Measurements from ENCODE around the gene PSAP.
"Not testable (repeated sequence)": the region's sequence is repeated elsewhere in the genome, so short reads cannot be mapped to it uniquely, and the experiment has no call there.

The PSAP gene

GRCh38 chr10:71880425-71881306, 29.6 kb upstream of the PSAP start:
- TF ChIP-seq CTCF (IDR thresholded peaks at IDR 0.05; ENCODE audit: control insufficient read depth, extremely low read depth, insufficient read depth) = no peak
- H3K4me3 ChIP-seq (ENCODE audit: low read depth, low read length) = no peak overlapping the region
- no peak for DNase-seq (ENCODE audit: low read depth)

- DNase-seq (ENCODE audit: low read depth) = no peak
- TF ChIP-seq CTCF (IDR thresholded peaks at IDR 0.05; ENCODE audit: control insufficient read depth, extremely low read depth, insufficient read depth) = no peak
- H3K4me3 ChIP-seq (ENCODE audit: low read depth, low read length) = no peak overlapping the region
These were observed 27.4 kb upstream of the PSAP start for GRCh38 chr10:71878327-71879034.

DNA sequence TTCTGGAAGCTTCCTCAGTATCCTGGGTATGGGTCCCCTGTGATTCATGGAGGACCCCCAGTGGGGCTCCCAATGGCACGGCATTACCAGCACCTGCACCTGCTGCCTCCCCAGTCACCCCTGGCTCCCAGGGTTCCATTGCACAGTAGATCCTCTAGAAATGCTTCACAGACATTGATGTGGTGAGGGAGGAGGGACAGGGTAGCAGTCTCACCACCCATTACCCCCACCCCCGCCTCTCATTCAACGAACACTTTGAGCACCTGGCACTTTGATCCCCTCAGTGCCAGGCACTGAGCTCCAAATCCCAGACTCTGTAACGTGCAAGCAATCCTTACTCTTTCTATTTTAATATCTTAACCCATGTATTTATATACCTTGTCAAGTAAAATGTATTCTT, 26.8 kb upstream of the PSAP start:
- DNase-seq (ENCODE audit: low read depth) = no peak
- no peak overlapping the region for H3K4me3 ChIP-seq (ENCODE audit: low read depth, low read length)
- TF ChIP-seq CTCF (IDR thresholded peaks at IDR 0.05; ENCODE audit: control insufficient read depth, extremely low read depth, insufficient read depth) = no peak

GRCh38 chr10:71874680-71875354, 23.8 kb upstream of the PSAP start:
- not testable (repeated sequence) for H3K4me3 ChIP-seq (ENCODE audit: low read depth, low read length); DNase-seq (ENCODE audit: low read depth)

GRCh38 chr10:71873582-71874211, 22.6 kb upstream of the PSAP start:
- no peak overlapping the region for H3K4me3 ChIP-seq (ENCODE audit: low read depth, low read length)
- TF ChIP-seq CTCF (IDR thresholded peaks at IDR 0.05; ENCODE audit: control insufficient read depth, extremely low read depth, insufficient read depth) = no peak
- no peak for DNase-seq (ENCODE audit: low read depth)

GRCh38 chr10:71869601-71870000, 18.6 kb upstream of the PSAP start:
- H3K4me3 ChIP-seq (ENCODE audit: low read depth, low read length); DNase-seq (ENCODE audit: low read depth): not testable (repeated sequence)

GRCh38 chr10:71868192-71868697, 17.2 kb upstream of the PSAP start:
- no peak for DNase-seq (ENCODE audit: low read depth)
- H3K4me3 ChIP-seq (ENCODE audit: low read depth, low read length) = no peak overlapping the region
- TF ChIP-seq CTCF (IDR thresholded peaks at IDR 0.05; ENCODE audit: control insufficient read depth, extremely low read depth, insufficient read depth) = no peak
